ENCODE measurements around the gene GATAD2A.
A peak's percentile ranks its signal among the peaks of the same experiment; 100 is the strongest.

Gene GATAD2A

GRCh38 chr19:19534556-19535265 lies 129.2 kb downstream of the GATAD2A start:
- no peak for DNase-seq

GRCh38 chr19:19535311-19536191 lies 130.1 kb downstream of the GATAD2A start:
- DNase-seq, result no peak

GRCh38 chr19:19537075-19538048 lies 131.9 kb downstream of the GATAD2A start:
- no peak for DNase-seq

GRCh38 chr19:19538061-19538784 lies 132.7 kb downstream of the GATAD2A start, which contains the start of gene CILP2:
Gene CILP2 (plus strand): TSS chr19:19538265. CDS start chr19:19538350, 85 bp downstream.
- DNase-seq, result peak; percentile 38

- peak; percentile 37 for DNase-seq
These were observed 133.3 kb downstream of the GATAD2A start for GRCh38 chr19:19538785-19539166.

- DNase-seq, result no peak
These were observed 134.2 kb downstream of the GATAD2A start for GRCh38 chr19:19539698-19540063.

- DNase-seq, result peak; percentile 79
These were observed 134.7 kb downstream of the GATAD2A start for GRCh38 chr19:19540064-19540714.

- peak; percentile 92 for DNase-seq
These were observed 135.4 kb downstream of the GATAD2A start for GRCh38 chr19:19540715-19541515.

- DNase-seq, result no peak
These were observed 136.1 kb downstream of the GATAD2A start for GRCh38 chr19:19541616-19542015.

GRCh38 chr19:19542507-19542906 lies 137.0 kb downstream of the GATAD2A start:
- DNase-seq, result no peak

GRCh38 chr19:19543101-19543500 lies 137.6 kb downstream of the GATAD2A start:
- DNase-seq, result no peak

- no peak for DNase-seq
These were observed 138.2 kb downstream of the GATAD2A start for GRCh38 chr19:19543640-19544039.

GRCh38 chr19:19544257-19544953 lies 138.9 kb downstream of the GATAD2A start:
- peak; percentile 85 for DNase-seq

- DNase-seq, result peak; percentile 85
These were observed 139.6 kb downstream of the GATAD2A start for GRCh38 chr19:19544954-19545591.

GRCh38 chr19:19545707-19546106 lies 140.2 kb downstream of the GATAD2A start:
- DNase-seq, result no peak

GRCh38 chr19:19546751-19547162 lies 141.3 kb downstream of the GATAD2A start:
- DNase-seq, result no peak

GRCh38 chr19:19547674-19548336 lies 142.3 kb downstream of the GATAD2A start:
- no peak for DNase-seq

GRCh38 chr19:19548915-19549759 lies 143.7 kb downstream of the GATAD2A start:
- no peak for DNase-seq
